Inflammatory macrophage (primary cell): ENCODE measurements around the gene NCOA5.

ENCODE experiments used
- DNase-seq, 2 donors: peaks; one replicate each; pipeline ENCODE4 v3.0.0-alpha.2; 2020 to 2022

The NCOA5 gene

DNA sequence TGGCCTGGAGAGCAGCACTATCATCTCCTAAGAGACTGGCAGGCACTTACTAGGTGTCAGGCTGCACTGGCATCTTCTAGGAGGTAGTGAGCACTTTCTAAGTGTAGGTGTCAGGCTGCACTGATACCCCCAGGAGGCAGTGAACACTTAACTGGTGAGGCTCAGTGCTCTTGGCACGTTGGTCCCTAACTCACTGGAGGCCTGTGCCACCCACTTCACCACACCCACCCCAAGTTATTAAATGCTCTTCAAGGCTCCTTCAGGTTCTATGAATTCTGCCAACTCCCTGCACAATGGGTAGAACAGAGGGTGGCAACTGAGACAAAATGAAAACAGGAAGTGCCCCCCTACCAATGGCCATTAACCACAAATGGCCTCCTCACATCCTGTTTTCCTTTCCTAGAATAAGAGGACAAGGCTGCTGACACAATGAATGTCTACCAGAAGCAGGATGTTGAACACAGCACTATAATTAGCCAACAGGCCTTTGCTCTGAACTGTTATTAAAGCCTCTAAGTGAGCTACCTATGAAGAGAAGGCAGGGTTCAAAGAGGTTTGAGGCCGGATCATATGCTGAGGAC lies 29.4 kb downstream of the NCOA5 start:
- peak; percentile 71 to 89 for DNase-seq

DNA sequence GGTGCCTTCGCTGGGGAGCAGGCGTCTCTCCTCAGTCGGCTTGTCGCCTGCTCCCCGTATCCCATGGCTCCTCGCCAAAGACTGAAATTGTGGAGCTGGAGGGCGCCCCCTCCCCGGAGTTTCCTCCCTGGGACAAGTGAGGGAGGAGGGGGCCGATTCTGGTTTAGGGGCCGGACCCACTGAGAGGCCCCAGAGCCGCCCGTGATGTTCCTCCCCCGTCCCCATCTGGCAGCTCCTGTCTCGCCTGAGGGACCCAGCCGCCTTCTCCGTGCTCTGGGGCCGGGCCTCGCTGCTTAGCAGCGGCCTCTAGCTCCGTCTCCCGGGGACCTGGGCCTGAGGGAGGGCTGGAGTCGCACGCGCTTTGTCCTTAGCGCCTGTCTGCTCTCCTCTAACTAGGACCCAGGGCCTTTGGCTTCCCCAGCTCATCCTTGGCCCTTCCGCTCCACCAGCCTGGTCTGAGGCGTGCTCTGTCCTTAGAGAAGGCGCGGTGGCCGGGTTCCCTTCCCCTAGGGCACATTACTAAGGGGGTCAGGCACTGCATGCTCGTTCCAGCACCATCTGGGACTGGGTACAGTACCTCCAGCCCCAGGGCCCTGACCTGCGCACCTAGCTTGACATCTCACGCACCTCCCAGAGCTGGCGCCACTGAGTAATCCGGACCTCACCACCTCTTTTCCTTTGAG lies 31.0 kb downstream of the NCOA5 start:
- no peak for DNase-seq

DNA sequence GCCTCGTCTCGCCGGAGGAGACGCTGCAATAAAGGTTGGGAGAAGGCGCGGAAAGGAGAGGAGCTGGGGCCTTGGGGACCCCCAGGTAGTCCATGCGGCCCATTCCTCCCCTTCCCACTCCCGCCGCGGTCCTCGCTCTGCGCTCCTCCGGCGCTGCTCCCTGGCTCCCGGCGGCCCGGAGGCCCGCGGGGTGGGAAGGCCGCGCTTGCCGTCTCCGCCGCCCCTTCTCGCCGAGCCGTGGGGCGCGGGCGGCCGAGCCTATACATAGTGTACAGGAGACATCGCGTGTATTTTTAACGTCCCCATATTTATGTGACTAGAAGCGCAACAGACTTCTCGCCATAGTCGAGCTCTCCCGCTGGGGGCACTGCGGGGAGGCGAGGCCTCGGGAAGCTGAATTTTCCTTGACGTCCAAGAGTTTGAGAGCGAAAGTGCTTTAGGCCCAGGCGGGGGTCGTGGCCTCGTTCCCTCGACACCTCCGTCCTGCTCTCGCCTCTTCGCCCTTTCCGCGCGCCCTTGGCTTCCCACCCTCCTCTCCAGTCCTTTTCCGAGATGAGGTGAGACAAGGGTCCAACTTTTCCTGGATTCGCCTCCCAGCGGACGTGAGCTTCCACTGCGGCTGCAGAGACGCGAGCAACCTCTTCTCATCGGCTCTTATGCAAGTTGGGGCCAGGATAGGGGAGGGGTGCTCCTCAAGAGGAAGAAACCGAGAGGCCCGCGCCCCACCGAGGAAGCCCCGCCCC lies 31.7 kb downstream of the NCOA5 start:
- DNase-seq: peak; percentile 53 to 75

DNA sequence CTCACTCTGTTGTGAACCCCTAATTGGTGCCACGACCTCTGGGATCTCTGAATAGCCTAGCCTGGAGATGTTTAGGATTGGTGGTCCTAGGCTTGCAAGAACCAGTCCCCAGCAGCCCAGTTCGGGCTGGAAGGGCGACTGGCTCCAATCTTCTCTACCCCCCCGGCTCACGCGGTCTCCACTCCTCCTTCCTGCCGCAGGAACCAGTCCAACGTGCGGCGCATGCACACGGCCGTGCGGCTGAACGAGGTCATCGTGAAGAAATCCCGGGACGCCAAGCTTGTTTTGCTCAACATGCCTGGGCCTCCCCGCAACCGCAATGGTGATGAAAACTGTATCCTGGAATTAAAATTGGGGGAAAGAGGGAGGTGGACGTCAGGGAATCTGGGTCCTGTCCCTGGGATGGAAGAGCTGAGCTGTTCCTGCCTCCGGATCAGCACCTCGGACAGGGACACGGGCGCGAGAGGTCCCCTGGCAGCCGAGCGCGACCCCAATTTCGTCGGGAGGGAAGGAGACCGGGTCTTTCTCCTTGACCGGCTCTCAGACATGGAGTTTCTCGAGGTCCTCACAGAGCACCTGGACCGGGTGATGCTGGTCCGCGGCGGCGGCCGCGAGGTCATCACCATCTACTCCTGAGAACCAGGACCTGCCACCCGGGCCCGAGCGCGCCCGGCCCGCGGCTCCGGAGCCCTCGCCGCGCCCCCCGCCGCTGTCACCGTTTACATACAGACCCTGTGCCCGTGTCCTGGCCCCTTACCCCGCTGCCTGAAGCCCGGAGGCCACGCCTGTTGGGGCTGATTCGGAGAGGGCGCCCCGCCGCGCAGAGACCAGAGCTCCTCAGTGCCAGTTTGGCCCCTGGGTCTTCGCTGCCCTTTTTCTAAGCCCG lies 32.5 kb downstream of the NCOA5 start:
- DNase-seq: peak; percentile 8 to 26

DNA sequence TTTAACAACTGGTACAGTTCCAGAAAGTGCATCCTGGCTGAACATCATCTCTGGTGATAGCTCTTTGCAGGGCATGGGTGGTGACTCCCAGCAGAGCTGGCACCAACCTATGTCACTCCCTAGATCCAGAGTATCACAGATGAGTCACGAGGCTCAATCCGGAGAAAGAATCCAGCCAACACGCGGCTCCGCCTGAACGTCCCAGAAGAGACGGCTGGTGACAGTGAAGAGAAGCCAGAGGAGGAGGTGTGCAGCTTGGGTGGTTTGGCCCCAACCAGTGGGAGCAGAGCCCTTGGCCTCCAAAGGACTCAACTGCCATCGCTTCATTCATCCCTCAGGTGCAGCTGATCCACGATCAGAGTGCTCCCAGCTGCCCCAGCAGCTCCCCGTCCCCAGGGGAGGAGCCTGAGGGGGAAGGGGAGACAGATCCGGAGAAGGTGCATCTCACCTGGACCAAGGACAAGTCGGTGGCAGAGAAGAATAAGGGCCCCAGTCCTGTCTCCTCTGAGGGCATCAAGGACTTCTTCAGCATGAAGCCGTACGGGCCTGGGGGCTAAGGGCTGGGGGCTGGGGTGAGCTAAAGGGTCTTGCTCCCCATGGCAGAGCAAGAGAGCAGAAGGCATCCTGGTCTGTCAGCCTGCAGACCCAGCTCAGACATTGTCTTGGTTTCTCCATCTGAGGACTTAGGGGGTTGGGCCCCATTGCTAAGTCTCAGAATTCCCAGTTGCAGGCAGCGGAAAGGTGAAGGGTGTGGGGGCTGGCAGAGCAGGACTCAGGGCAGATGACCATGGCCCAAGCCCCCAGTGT lies 33.5 kb downstream of the NCOA5 start:
- DNase-seq: no peak

DNA sequence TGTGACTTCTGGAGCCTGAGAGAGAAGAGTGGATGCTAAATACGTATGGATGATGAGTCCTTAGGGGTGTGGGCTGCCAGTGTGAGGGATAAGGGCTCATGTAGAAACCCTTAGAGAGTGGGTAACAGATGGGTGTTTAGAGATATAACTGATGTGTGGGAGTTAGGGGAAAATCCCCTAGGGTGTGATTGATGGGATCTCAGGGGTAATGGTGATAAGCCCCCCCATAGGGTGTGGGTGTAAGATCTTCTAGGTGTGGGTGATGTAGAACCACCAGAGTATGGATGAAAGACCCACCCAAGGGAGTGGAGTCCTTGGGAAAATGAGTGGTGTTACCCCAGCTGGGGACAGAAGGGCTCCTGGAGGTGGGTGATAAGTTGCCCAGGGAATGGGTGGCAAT lies 34.5 kb downstream of the NCOA5 start:
- no peak for DNase-seq

DNA sequence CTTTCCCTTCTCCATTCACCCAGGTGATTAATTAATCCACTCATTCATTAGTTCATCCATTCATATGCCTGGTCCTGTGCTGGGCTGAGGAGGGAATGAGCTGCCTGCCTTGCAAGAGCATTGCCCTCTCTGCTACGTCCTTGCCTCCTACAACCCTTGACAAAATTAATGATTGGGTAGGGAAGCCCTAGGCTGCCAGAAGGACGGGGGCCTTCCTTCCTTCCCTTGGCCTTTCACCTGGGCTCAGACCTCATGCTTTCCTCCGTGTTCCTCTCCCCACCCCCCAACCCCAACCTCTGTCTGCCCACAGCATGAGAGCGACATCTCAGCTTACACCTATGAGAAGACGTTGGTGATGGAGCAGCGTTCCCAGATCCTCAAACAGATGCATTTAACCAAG lies 35.2 kb downstream of the NCOA5 start:
- DNase-seq: no peak

DNA sequence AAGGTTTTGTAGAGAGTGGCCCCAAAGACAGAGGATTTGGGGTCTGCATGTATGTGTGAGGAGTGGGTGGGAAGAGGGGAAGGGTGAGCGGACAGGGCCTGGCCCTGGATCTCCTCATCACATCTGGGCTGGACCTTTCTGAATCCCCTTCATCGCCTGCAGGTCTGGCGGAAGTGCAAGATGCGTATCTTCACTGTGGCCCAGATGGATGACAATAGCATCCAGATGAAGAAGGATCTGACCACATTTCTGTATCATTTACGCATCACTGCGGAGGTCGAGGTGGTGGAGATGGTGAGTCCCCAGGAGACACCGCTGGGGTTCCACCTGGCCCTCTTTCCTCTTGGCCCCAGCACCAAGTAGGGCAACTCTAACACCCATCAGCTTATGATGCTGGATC lies 36.3 kb downstream of the NCOA5 start:
- no peak for DNase-seq

DNA sequence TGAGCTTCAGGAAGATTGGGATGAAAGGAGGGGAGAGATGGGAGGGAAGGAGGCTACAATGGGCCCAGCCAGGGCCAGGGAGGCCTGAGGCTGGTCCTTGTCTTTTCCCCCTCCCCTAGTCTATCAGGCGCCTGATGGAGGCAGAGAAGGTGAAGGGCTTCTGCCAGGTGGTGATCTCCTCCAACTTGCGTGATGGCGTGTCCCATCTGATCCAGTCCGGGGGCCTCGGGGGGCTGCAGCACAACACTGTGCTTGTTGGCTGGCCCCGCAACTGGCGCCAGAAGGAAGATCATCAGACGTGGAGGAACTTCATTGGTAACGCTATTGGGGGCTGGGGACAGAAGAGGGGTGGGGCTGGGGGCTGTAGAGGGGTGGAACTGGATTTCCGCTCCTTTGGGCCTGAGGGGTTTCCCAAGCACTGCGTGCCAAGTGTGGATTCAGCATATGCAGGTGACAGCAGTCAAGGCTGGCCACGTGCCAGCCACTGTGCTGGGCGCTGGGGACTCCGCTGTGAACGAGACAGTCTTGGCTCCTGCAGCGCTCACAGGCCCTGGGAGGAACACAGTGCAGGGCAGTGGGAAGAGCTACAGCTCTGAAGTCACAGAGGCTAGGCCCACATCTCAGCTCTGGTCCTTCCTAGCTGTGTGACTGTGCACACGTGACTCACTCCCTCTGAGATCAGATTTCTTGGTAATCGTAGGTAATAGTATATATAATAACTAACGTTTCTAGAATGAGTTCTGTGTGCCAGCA lies 38.0 kb downstream of the NCOA5 start:
- DNase-seq: no peak

DNA sequence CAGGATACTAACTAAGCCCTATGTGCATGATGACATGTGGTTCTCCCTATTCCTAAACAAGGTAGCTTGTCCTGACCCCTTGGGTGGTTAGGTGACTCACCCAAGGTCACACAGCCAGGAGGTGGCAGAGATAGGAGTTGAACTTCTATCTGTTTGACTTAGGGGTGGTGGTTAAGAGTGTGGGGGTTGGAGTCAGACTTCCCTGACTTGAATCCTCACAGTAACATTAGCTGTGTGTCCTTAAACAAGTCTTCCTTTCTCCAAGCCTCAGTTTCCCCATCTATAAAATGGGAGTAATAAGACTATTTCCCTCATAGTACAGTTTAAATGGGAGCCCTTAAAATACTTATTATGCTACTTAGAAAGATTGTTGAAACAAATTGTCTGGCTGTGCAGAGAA lies 38.9 kb downstream of the NCOA5 start:
- DNase-seq: no peak

DNA sequence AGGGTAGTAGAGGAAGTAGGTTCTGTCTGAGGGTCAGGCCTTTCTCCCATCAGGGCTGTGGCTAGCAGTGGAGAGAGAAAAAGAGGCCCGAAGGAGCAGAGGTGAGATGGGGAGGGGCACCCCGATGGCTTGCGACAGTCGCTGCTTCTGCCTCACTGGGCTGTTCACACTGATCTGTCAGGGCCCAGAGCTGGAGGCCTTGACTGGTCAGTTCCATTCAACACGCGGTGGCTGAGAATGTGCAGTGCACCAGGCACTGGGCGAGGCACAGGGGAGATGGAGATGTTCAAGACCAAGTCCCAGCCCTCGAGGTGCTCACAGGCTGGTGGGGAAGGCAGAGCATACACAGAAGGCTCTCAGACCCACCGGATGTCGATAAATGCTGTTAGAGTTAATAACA lies 39.3 kb downstream of the NCOA5 start:
- no peak for DNase-seq

DNA sequence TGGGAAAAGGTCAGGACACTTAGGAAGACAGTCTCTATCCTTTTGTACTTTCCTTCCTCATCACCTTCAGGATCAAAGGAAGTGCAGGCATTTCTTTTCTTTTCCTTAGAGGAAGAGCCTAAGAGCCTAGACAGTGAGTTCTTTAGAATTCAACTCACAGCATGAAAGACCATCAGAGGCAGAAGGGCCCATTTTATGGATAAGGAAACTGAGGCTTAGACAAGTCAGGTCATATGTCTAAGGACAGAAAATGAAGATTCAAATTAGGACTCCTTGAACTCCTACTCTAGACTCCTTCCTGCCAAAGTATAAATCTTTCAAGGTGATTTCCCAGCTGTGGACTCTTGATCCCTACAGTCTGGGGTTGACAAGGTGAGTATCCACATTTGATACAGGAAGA lies 39.9 kb downstream of the NCOA5 start:
- no peak for DNase-seq

DNA sequence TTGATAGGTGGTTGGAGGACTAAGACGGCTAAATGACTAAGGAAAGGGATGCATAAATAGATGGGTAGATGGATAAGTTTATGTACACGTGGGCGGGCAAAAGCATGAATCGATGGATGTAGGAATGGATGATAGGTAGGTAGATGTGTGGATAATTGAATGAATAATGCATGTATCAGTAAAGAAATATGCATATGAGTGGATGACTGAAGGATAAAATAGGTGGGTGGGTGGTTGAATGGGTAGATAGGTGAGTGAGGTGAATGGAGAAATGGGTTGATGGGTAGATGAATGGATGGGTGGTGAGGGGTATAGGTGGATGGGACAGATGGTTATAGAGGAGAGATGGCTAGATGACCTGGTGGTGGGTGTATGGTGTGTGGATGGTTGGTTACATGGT lies 40.6 kb downstream of the NCOA5 start:
- DNase-seq: no peak

DNA sequence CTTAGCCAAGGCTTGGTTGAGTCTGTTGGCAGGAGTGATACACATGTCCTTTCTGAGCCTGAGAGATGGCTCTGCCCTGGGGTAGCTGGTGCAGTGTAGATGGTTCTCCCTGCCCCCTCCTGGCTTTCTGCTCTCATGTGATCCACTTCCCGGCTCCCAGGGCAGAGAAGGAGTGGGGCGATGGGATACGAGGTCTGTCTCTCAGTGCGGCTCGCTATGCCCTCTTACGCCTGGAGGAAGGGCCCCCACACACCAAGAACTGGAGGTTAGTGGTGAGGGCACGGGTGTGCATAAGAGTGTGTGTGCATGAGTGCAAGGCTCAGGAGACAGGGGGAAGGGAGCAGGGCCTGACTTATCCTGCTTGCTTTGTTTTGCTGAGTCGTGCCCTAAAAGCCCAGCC lies 41.9 kb downstream of the NCOA5 start:
- DNase-seq: no peak

DNA sequence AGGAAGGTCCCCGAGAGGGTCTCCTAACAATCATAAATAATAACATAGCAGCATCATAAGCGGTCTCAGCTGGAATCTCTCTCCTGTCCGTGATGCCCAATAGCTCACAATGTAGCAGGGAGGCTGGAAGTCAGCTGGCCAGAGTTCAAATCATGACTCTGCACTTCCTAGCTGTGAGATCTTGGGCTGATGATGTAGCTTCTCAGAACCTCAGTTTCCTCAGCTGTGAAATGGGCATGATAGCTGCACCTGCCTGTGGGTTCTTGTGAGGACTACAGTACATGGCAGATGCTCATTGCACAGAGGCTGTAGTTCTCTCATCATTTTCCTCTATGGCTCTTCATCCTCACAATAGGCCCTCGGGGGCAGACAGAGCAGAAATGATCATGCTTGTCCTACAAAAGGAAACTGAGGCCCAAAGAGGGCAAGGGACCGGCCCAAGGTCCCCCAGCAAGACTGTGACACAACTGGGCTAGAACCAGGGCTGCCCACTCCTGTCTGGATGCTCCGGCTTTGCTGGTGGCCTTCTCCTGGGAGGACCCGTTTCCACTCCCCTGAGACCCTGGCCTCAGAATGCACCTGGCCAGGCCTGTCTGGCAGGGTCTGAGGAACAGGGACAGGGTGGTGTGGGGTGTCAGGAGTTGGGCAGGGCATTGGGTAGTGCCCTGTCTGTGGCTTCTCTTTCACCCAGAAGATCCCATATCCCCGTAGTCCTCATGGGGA lies 43.0 kb downstream of the NCOA5 start:
- DNase-seq: no peak

DNA sequence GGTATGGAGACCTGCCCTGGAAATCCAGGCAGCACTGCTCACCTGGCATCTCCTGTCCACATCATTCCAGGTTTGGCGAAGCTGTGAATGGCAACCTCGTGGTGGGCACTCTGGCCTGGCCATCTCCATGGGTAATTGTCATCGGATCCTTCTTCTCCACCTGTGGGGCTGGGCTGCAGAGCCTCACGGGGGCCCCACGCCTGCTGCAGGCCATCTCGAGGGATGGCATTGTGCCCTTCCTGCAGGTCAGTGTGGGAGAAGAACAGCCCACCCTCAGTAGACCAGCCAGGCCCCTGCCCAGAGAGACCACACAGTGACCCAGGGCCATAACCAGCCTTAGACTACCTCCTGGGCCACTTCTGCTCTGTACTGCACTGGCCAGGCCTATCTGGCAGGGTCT lies 44.9 kb downstream of the NCOA5 start:
- DNase-seq: no peak

DNA sequence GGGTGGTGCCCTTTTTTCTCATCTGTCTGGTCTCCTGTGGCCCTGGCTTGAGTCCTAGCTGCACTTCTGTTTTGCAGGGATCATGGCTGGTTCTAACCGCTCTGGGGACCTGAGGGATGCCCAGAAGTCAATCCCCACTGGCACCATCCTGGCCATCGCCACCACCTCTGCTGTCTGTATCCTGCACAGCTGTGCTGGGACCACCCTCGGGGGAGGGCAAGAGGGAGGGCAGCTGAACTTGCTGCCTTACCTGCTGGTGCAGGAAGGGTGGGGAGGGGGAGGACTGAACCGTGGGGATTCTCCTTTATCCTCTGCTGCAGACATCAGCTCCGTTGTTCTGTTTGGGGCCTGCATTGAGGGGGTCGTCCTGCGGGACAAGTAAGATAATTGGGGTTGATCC lies 46.2 kb downstream of the NCOA5 start:
- DNase-seq: no peak

DNA sequence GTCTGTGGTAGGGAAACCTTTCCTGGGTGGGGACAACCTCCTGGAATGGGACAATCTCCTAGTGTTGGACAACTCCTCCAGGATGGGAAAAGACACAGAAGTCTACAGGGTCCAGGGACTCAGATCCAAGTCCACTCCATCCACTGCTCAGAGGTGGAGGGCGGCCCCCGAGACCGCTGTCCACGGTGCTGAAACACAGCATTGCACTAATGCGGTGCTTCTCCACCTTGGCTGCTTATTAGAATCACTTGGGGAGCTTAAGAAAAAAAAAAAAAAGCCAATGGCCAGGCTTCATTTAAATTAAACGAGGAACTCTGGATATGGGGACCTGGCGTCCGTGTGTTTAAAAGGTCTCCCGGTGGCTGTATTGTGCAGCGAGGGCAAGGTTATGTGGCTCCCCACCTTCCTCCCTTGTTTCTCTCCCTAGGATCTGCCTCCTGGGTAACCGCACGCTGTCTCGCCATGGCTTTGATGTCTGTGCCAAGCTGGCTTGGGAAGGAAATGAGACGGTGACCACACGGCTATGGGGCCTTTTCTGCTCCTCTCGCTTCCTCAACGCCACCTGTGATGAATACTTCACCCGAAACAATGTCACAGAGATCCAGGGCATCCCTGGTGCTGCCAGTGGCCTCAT lies 48.7 kb downstream of the NCOA5 start:
- peak; percentile 13 to 38 for DNase-seq

DNA sequence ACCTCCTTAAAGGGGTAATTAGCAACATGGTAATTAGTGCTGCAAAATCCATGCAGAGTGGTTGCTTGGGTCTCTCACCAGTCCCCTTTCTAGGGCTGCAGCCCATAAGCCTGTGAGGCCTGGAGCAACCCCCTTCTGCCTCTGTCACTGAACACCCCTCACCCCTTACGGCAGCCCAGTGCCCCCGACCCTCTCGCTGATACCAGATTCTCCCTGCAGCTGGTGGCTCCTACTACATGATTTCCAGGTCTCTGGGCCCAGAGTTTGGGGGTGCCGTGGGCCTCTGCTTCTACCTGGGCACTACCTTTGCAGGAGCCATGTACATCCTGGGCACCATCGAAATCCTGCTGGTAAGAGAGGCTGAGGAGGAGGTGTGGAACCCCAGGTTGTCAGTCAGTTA lies 52.7 kb downstream of the NCOA5 start:
- no peak for DNase-seq

DNA sequence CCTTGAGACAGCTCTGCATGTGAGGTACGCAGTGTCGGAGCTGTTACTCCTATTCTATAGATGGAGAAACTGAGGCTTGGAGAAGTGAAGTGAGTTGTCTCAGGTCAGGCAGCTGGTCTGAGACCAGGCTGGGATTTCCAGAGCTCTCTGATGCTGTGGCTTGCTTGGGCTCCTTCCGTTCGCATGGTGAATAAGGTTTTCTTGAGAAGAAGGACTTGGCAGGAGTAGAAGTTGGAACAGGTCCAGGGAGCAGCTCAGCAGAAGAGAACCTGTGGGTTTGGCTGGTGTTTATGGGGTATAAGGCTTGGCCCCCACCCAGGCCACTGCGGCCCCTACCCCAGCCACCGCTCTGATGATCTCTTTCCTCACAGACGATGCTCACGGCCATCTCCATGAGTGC lies 53.4 kb downstream of the NCOA5 start:
- DNase-seq: no peak
